ENCODE measurements around the gene ANGPTL8.

DNA sequence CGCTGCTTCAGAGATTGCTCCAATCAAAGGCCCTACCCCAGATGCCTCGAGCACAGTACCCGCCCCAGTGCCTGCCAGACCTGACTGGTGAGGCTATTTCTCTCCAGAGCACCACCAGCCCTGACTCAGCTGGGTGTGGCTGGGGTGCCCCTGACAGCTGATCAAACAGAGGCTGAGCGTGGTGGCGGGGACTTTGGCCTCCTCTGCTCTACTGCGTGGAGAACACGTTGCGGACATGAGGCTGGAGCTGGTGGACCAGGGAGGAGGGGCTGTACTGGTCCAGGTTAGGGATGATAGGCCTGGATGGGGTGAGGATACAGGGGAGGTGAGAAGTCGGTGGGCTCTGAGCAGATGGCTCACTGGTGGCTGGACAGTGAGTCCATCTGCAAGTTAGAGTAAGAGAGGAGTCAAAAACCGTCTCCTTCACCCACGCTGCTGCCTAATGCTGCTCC is 26.4 kb downstream of the ANGPTL8 start:
- TF ChIP-seq CTCF (IDR thresholded peaks at IDR 0.05), result no peak
- TF ChIP-seq POLR2A (IDR thresholded peaks at IDR 0.05), result no peak
